HG02981 (cell line): Measurements from ENCODE around the gene ZNF263.

ENCODE experiments used
- ATAC-seq: cut with Tn5 transposase; IDR thresholded peaks from one replicate; pipeline ENCODE4 v1.9.1; 2021; ENCODE audit warnings: mild to moderate bottlenecking, moderate library complexity; ENCODE audit not compliant: unreplicated experiment

The ZNF263 gene

GRCh38 chr16:3317315-3317999, 34.2 kb downstream of the ZNF263 start:
- no peak for ATAC-seq

- ATAC-seq: no peak
These were observed 38.5 kb downstream of the ZNF263 start for GRCh38 chr16:3321816-3322215.

- ATAC-seq: no peak
These were observed 44.2 kb downstream of the ZNF263 start for GRCh38 chr16:3327514-3327913.

- no peak for ATAC-seq
These were observed 44.8 kb downstream of the ZNF263 start for GRCh38 chr16:3328104-3328503.

- no peak for ATAC-seq
These were observed 45.4 kb downstream of the ZNF263 start for GRCh38 chr16:3328643-3329042.
